WERI-Rb-1 (cell line): Measurements from ENCODE around the gene NR2F6.

ENCODE experiments used
- DNase-seq: peaks from one replicate; pipeline ENCODE4 v3.0.0-alpha.2; 2020
- H3K27ac ChIP-seq: fragments of 250-450 bp; sonication (Bioruptor Pico); 2 replicates; pipeline ENCODE4 v1.5.1; 2020; ENCODE audit warnings: mild to moderate bottlenecking, moderate library complexity
- H3K27me3 ChIP-seq: fragments of 250-450 bp; sonication (Bioruptor Pico); 2 replicates; pipeline ENCODE4 v1.5.1; 2021; ENCODE audit warnings: mild to moderate bottlenecking, low read depth, moderate library complexity; ENCODE audit not compliant: insufficient read depth, severe bottlenecking
- H3K36me3 ChIP-seq: fragments of 250-450 bp; sonication (Bioruptor Pico); 2 replicates; pipeline ENCODE4 v1.5.1; 2020; ENCODE audit warnings: mild to moderate bottlenecking, moderate library complexity
- H3K4me3 ChIP-seq: 2 replicates; pipeline ENCODE4 v1.5.1; 2011; ENCODE audit warnings: low read depth, mild to moderate bottlenecking, control low read depth, low read length
- H3K9me3 ChIP-seq: fragments of 250-450 bp; sonication (Bioruptor Pico); 2 replicates; pipeline ENCODE4 v1.5.1; 2021; ENCODE audit warnings: mild to moderate bottlenecking, moderate library complexity; ENCODE audit not compliant: severe bottlenecking
- CTCF ChIP-seq: IDR thresholded peaks from 2 replicates; pipeline ENCODE4 v1.5.1; 2011; ENCODE audit warnings: low read depth, mild to moderate bottlenecking, control low read depth, inconsistent platforms, low read length

Gene NR2F6

GRCh38 chr19:17286752-17287151 lies 41.0 kb upstream of the NR2F6 start:
- H3K27ac ChIP-seq, result no peak overlapping the region
- no peak for DNase-seq
- peaks cover 8% of the 10 kb centered on the region for H3K36me3 ChIP-seq
- H3K9me3 ChIP-seq, result peaks cover 6% of the 10 kb centered on the region
- TF ChIP-seq CTCF, result no peak
- no peaks in the 10 kb centered on the region for H3K27me3 ChIP-seq
- H3K4me3 ChIP-seq, result no peak overlapping the region

- no peak overlapping the region for H3K27ac ChIP-seq
- TF ChIP-seq CTCF, result no peak
Measured at GRCh38 chr19:17286263-17286662, 40.5 kb upstream of the NR2F6 start.

GRCh38 chr19:17285415-17286135 lies 39.9 kb upstream of the NR2F6 start:
- DNase-seq, result no peak
- Histone ChIP-seq H3K4me3 (no peak overlapping the region), H3K27me3 (no peaks in the 10 kb centered on the region), H3K9me3 (peaks cover 6% of the 10 kb centered on the region), H3K36me3 (peaks cover 5% of the 10 kb centered on the region; the same call in 1 of the 2 replicates), H3K27ac (no peak overlapping the region)
- TF ChIP-seq CTCF, result no peak

More at GRCh38 chr19:17286263-17286662, 40.5 kb upstream of the NR2F6 start:
- Histone ChIP-seq H3K27me3 (no peaks in the 10 kb centered on the region), H3K4me3 (no peak overlapping the region), H3K36me3 (peaks cover 5% of the 10 kb centered on the region; the same call in 1 of the 2 replicates), H3K9me3 (peaks cover 6% of the 10 kb centered on the region)
- DNase-seq, result no peak

GRCh38 chr19:17283504-17283996 lies 37.8 kb upstream of the NR2F6 start:
- Histone ChIP-seq H3K9me3 (peaks cover 6% of the 10 kb centered on the region), H3K27me3 (no peaks in the 10 kb centered on the region), H3K27ac (no peak overlapping the region), H3K4me3 (no peak overlapping the region), H3K36me3 (peaks cover 12% of the 10 kb centered on the region)
- no peak for TF ChIP-seq CTCF
- DNase-seq, result no peak

- Histone ChIP-seq H3K36me3 (peaks cover 16% of the 10 kb centered on the region), H3K27ac (peak overlapping the region; percentile 26), H3K4me3 (no peak overlapping the region), H3K9me3 (peaks cover 6% of the 10 kb centered on the region), H3K27me3 (no peaks in the 10 kb centered on the region)
- TF ChIP-seq CTCF, result peak; percentile 94
- DNase-seq, result peak; percentile 92
Measured at GRCh38 chr19:17282488-17283125, 36.9 kb upstream of the NR2F6 start.
